Measurements from ENCODE around the gene ELMO1. TPM values are rescaled to one million over a fixed set of nuclear protein-coding genes. Genes with fewer than 3 reads are reported as not detected.
"Not testable (repeated sequence)": the region's sequence is repeated elsewhere in the genome, so short reads cannot be mapped to it uniquely, and the experiment has no call there.

The ELMO1 gene
- total and polyA plus RNA-seq, 2 experiments from 2014 or later, result 6.5 to 24.9 TPM

GRCh38 chr7:36978461-36978860, 470.2 kb downstream of the ELMO1 start:
- H3K4me3 ChIP-seq, result no peak overlapping the region
- no peaks in the 10 kb centered on the region for H3K4me1 Mint-ChIP-seq
- no peaks in the 10 kb centered on the region for H4K20me1 ChIP-seq (replicated peaks; ENCODE audit: insufficient read depth)
- TF ChIP-seq CREB1 (CRISPR knock-in tag; IDR thresholded peaks at IDR 0.05; ENCODE audit: low read depth), result no peak
- no peak for ATAC-seq
- no peaks in the 10 kb centered on the region for H3K36me3 ChIP-seq (ENCODE audit: insufficient read depth)
- H3K9me3 Mint-ChIP-seq, result no peaks in the 10 kb centered on the region
- H3F3A ChIP-seq (replicated peaks; ENCODE audit: low read depth), result no peaks in the 10 kb centered on the region
- peaks cover 4% of the 10 kb centered on the region; the same call in 2 of the 3 replicates for H3K36me3 Mint-ChIP-seq (ENCODE audit: low read depth)
- no peaks in the 10 kb centered on the region for H3K4me1 ChIP-seq (ENCODE audit: insufficient read depth)
- no peaks in the 10 kb centered on the region for H3K27me3 ChIP-seq (ENCODE audit: insufficient read depth)
- no peak overlapping the region for H3K27ac Mint-ChIP-seq
- H3K27ac ChIP-seq (ENCODE audit: low read depth), result no peak overlapping the region
- H3K4me2 ChIP-seq, result no peak overlapping the region
- no peak for DNase-seq (ENCODE audit: low spot score)
- no peaks in the 10 kb centered on the region for H3K27me3 Mint-ChIP-seq (ENCODE audit: insufficient read depth, low read depth, poor library complexity)
- H3K79me2 ChIP-seq (replicated peaks; ENCODE audit: insufficient read depth), result no peaks in the 10 kb centered on the region
- H3K4me3 Mint-ChIP-seq, result no peak overlapping the region
- no peak overlapping the region for H2AFZ ChIP-seq
- no peaks in the 10 kb centered on the region for H3K9me2 ChIP-seq (ENCODE audit: insufficient read depth)

- peaks cover 4% of the 10 kb centered on the region; the same call in 2 of the 3 replicates for H3K36me3 Mint-ChIP-seq (ENCODE audit: low read depth)
- ATAC-seq, result no peak
- H3K4me1 ChIP-seq (ENCODE audit: insufficient read depth), result no peaks in the 10 kb centered on the region
Observed at GRCh38 chr7:36977878-36978277, 470.8 kb downstream of the ELMO1 start.

GRCh38 chr7:36973534-36973933, 475.1 kb downstream of the ELMO1 start:
- not testable (repeated sequence) for H3K27ac Mint-ChIP-seq; DNase-seq (ENCODE audit: low spot score); H3F3A ChIP-seq (replicated peaks; ENCODE audit: low read depth); H3K27me3 Mint-ChIP-seq (ENCODE audit: insufficient read depth, low read depth, poor library complexity); H3K4me3 Mint-ChIP-seq; H2AFZ ChIP-seq; H3K4me1 Mint-ChIP-seq; H3K36me3 ChIP-seq (ENCODE audit: insufficient read depth); H3K9me2 ChIP-seq (ENCODE audit: insufficient read depth); H3K9me3 Mint-ChIP-seq; H3K36me3 Mint-ChIP-seq (ENCODE audit: low read depth); H3K4me2 ChIP-seq; H3K27me3 ChIP-seq (ENCODE audit: insufficient read depth); ATAC-seq; H3K4me1 ChIP-seq (ENCODE audit: insufficient read depth); H3K79me2 ChIP-seq (replicated peaks; ENCODE audit: insufficient read depth); H3K27ac ChIP-seq (ENCODE audit: low read depth); H3K4me3 ChIP-seq; H4K20me1 ChIP-seq (replicated peaks; ENCODE audit: insufficient read depth)

More at GRCh38 chr7:36977878-36978277, 470.8 kb downstream of the ELMO1 start:
- no peaks in the 10 kb centered on the region for H3K79me2 ChIP-seq (replicated peaks; ENCODE audit: insufficient read depth)
- no peak for DNase-seq (ENCODE audit: low spot score)
- Mint-ChIP-seq H3K27ac (no peak overlapping the region), H3K27me3 (ENCODE audit: insufficient read depth, low read depth, poor library complexity) (no peaks in the 10 kb centered on the region), H3K9me3 (no peaks in the 10 kb centered on the region), H3K4me1 (no peaks in the 10 kb centered on the region), H3K4me3 (no peak overlapping the region)
- no peak overlapping the region for H2AFZ ChIP-seq
- no peaks in the 10 kb centered on the region for H3K27me3 ChIP-seq (ENCODE audit: insufficient read depth)
- no peak overlapping the region for H3K4me2 ChIP-seq
- H3K9me2 ChIP-seq (ENCODE audit: insufficient read depth), result no peaks in the 10 kb centered on the region
- no peak overlapping the region for H3K4me3 ChIP-seq
- H3K27ac ChIP-seq (ENCODE audit: low read depth), result no peak overlapping the region
- no peaks in the 10 kb centered on the region for H3F3A ChIP-seq (replicated peaks; ENCODE audit: low read depth)
- TF ChIP-seq EZH2phosphoT487 (IDR thresholded peaks at IDR 0.05; ENCODE audit: unreplicated experiment), result no peak
- no peaks in the 10 kb centered on the region for H3K36me3 ChIP-seq (ENCODE audit: insufficient read depth)
- no peaks in the 10 kb centered on the region for H4K20me1 ChIP-seq (replicated peaks; ENCODE audit: insufficient read depth)

GRCh38 chr7:36972140-36972518, 476.5 kb downstream of the ELMO1 start:
- Histone ChIP-seq H3K79me2 (replicated peaks; ENCODE audit: insufficient read depth) (no peaks in the 10 kb centered on the region), H3K27me3 (ENCODE audit: insufficient read depth) (no peaks in the 10 kb centered on the region), H3F3A (replicated peaks; ENCODE audit: low read depth) (no peaks in the 10 kb centered on the region), H3K9me2 (ENCODE audit: insufficient read depth) (0 out of 2 replicates have a peak, but pooled peaks cover 5% of the 10 kb centered on the region), H3K4me1 (ENCODE audit: insufficient read depth) (no peaks in the 10 kb centered on the region), H3K4me2 (no peak overlapping the region), H3K27ac (ENCODE audit: low read depth) (no peak overlapping the region), H3K36me3 (ENCODE audit: insufficient read depth) (no peaks in the 10 kb centered on the region), H3K4me3 (no peak overlapping the region), H2AFZ (no peak overlapping the region), H4K20me1 (replicated peaks; ENCODE audit: insufficient read depth) (no peaks in the 10 kb centered on the region)
- ATAC-seq (no peak), DNase-seq (ENCODE audit: low spot score) (no peak)
- Mint-ChIP-seq H3K9me3 (no peaks in the 10 kb centered on the region; the same call in 2 of the 3 replicates), H3K27ac (no peak overlapping the region), H3K4me1 (peaks cover 4% of the 10 kb centered on the region; the same call in 2 of the 3 replicates), H3K27me3 (ENCODE audit: insufficient read depth, low read depth, poor library complexity) (no peaks in the 10 kb centered on the region), H3K4me3 (no peak overlapping the region), H3K36me3 (ENCODE audit: low read depth) (peaks cover 4% of the 10 kb centered on the region; the same call in 2 of the 3 replicates)
- TF ChIP-seq EZH2phosphoT487 (IDR thresholded peaks at IDR 0.05; ENCODE audit: unreplicated experiment), result no peak
- no peak for TF ChIP-seq CREB1 (CRISPR knock-in tag; IDR thresholded peaks at IDR 0.05; ENCODE audit: low read depth)
- TF ChIP-seq ZNF462 (CRISPR knock-in tag; IDR thresholded peaks at IDR 0.05), result no peak
- no peak for TF ChIP-seq JUNB (IDR thresholded peaks at IDR 0.05; ENCODE audit: unreplicated experiment)

Data from GM23338 (cell line).